ENCODE measurements around the gene RNASEH1.

- TF ChIP-seq POLR2A (IDR thresholded peaks at IDR 0.05) (no peak), CTCF (IDR thresholded peaks at IDR 0.05) (no peak)
Measured at GRCh38 chr2:3512086-3512485, 46.0 kb downstream of the RNASEH1 start.
